NCI-H1417 treated with DMSO at 0.1 percent for 48 hours (cell line): ENCODE data around the gene SMARCE1.
"Not testable (repeated sequence)": the region's sequence is repeated elsewhere in the genome, so short reads cannot be mapped to it uniquely, and the experiment has no call there.

Source experiments
- DNase-seq: peaks from one replicate; lab custom pipeline; 2025; lab: John Stamatoyannopoulos, UW

SMARCE1 gene

GRCh38 chr17:40611840-40612474 is 35.7 kb downstream of the SMARCE1 start:
- no peak for DNase-seq

- DNase-seq: no peak
Measured at GRCh38 chr17:40610359-40610758, 37.3 kb downstream of the SMARCE1 start.

- DNase-seq: no peak
Measured at GRCh38 chr17:40608061-40608581, 39.5 kb downstream of the SMARCE1 start.

- DNase-seq: no peak
Measured at GRCh38 chr17:40607641-40608040, 40.0 kb downstream of the SMARCE1 start.

- no peak for DNase-seq
Measured at GRCh38 chr17:40606548-40607353, 40.9 kb downstream of the SMARCE1 start.

- no peak for DNase-seq
Measured at GRCh38 chr17:40605306-40605705, 42.3 kb downstream of the SMARCE1 start.

- DNase-seq: no peak
Measured at GRCh38 chr17:40604327-40605080, 43.1 kb downstream of the SMARCE1 start.

- no peak for DNase-seq
Measured at GRCh38 chr17:40602445-40603443, 44.9 kb downstream of the SMARCE1 start.

GRCh38 chr17:40600486-40601046 is 47.1 kb downstream of the SMARCE1 start:
- no peak for DNase-seq

- DNase-seq: no peak
Measured at GRCh38 chr17:40599468-40599763, 48.2 kb downstream of the SMARCE1 start.

GRCh38 chr17:40598619-40599467 is 48.8 kb downstream of the SMARCE1 start:
- no peak for DNase-seq

- DNase-seq: no peak
Measured at GRCh38 chr17:40598301-40598618, 49.4 kb downstream of the SMARCE1 start.

- DNase-seq: no peak
Measured at GRCh38 chr17:40597556-40598300, 49.9 kb downstream of the SMARCE1 start.

- DNase-seq: no peak
Measured at GRCh38 chr17:40597156-40597555, 50.5 kb downstream of the SMARCE1 start.

GRCh38 chr17:40596261-40596919 is 51.2 kb downstream of the SMARCE1 start:
- DNase-seq: no peak

GRCh38 chr17:40590742-40591141 is 56.9 kb downstream of the SMARCE1 start:
- DNase-seq: no peak

GRCh38 chr17:40588552-40588951 is 59.1 kb downstream of the SMARCE1 start:
- no peak for DNase-seq

GRCh38 chr17:40586264-40586663 is 61.4 kb downstream of the SMARCE1 start:
- not testable (repeated sequence) for DNase-seq

GRCh38 chr17:40584950-40585349 is 62.7 kb downstream of the SMARCE1 start:
- not testable (repeated sequence) for DNase-seq
